AG08395 (cell line): ENCODE measurements around the gene BPIFB3.
A peak's percentile ranks its signal among the peaks of the same experiment; 100 is the strongest.
"Not testable (repeated sequence)": the region's sequence is repeated elsewhere in the genome, so short reads cannot be mapped to it uniquely, and the experiment has no call there.

Experiments
- DNase-seq: peaks from one replicate; pipeline ENCODE4 v3.0.0; 2012; ENCODE audit warnings: mixed read lengths, low spot score

BPIFB3 gene

GRCh38 chr20:33091147-33091546, 37.4 kb downstream of the BPIFB3 start:
- no peak for DNase-seq

GRCh38 chr20:33091693-33092092, 38.0 kb downstream of the BPIFB3 start:
- no peak for DNase-seq

- no peak for DNase-seq
Observed at GRCh38 chr20:33092361-33092760, 38.7 kb downstream of the BPIFB3 start.

- DNase-seq, result no peak
Observed at GRCh38 chr20:33093074-33093473, 39.4 kb downstream of the BPIFB3 start.

- no peak for DNase-seq
Observed at GRCh38 chr20:33093582-33093981, 39.9 kb downstream of the BPIFB3 start.

- no peak for DNase-seq
Observed at GRCh38 chr20:33095249-33095648, 41.5 kb downstream of the BPIFB3 start.

GRCh38 chr20:33095902-33096584, 42.3 kb downstream of the BPIFB3 start:
- peak; percentile 76 for DNase-seq

- DNase-seq, result peak; percentile 9
Observed at GRCh38 chr20:33097001-33097400, 43.3 kb downstream of the BPIFB3 start.

GRCh38 chr20:33099843-33100538, 46.3 kb downstream of the BPIFB3 start:
- no peak for DNase-seq

GRCh38 chr20:33103556-33103955, 49.9 kb downstream of the BPIFB3 start:
- no peak for DNase-seq

GRCh38 chr20:33104336-33104735, 50.6 kb downstream of the BPIFB3 start:
- DNase-seq, result no peak

GRCh38 chr20:33105316-33105924, 51.7 kb downstream of the BPIFB3 start:
- DNase-seq, result no peak

GRCh38 chr20:33106058-33106620, 52.4 kb downstream of the BPIFB3 start:
- not testable (repeated sequence) for DNase-seq

GRCh38 chr20:33108661-33109060, 55.0 kb downstream of the BPIFB3 start:
- DNase-seq, result no peak

GRCh38 chr20:33110147-33110825, 56.6 kb downstream of the BPIFB3 start:
- DNase-seq, result no peak

GRCh38 chr20:33111306-33111705, 57.6 kb downstream of the BPIFB3 start:
- no peak for DNase-seq

GRCh38 chr20:33112547-33113386, 59.1 kb downstream of the BPIFB3 start:
- DNase-seq, result no peak

- no peak for DNase-seq
Observed at GRCh38 chr20:33113387-33113908, 59.7 kb downstream of the BPIFB3 start.

- not testable (repeated sequence) for DNase-seq
Observed at GRCh38 chr20:33115501-33115900, 61.8 kb downstream of the BPIFB3 start.

GRCh38 chr20:33119725-33120720, 66.3 kb downstream of the BPIFB3 start:
- DNase-seq, result no peak
